22Rv1 (cell line): ENCODE measurements around the gene SIN3B.

ENCODE experiments used
- ZFX ChIP-seq: fragments of 450-650 bp; IDR thresholded peaks from 2 replicates; pipeline ENCODE4 v1.6.1; 2017; ENCODE audit warnings: antibody characterized with exemption, borderline replicate concordance
- TF ChIP-seq, protein P1 (sequence below): fragments of 450-650 bp; IDR thresholded peaks from 2 replicates; pipeline ENCODE4 v1.5.1; 2017; ENCODE audit warnings: mild to moderate bottlenecking

DNA sequence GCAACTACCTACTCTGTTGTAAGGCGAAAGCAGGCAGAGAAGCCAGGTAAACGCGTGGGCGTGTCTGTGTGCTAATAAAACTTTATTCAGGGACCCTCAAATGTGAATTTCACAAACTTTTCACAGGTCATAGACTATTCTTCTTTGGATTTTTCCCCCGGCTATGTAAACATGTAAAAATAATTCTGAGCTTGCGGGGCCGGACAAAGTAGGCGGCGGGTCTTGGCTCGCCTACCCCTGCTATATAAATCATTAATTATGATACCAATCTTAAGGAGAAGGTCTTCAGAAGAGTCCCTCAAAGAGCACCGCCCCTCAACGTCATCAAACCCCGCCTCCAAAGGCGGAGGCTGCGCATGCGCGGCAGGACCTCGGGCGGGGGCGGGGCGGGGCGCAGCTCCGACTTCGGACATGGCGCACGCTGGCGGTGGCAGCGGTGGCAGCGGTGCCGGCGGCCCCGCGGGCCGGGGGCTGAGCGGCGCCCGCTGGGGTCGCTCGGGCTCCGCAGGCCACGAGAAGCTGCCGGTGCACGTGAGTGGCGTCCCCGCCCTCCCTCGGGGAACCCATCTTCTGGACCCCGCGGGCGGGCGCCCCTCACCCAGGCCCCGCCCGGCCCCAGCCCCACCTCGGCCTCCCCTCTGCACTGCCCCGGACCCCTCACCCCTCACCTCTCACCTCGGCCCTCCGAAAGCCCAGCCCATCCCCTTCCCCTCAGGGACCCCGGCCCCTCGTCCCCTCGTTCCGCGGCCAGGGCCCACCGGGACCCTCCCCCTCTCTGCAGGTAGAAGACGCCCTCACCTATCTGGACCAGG lies at the start of gene SIN3B:
- TF ChIP-seq, protein P1, sequence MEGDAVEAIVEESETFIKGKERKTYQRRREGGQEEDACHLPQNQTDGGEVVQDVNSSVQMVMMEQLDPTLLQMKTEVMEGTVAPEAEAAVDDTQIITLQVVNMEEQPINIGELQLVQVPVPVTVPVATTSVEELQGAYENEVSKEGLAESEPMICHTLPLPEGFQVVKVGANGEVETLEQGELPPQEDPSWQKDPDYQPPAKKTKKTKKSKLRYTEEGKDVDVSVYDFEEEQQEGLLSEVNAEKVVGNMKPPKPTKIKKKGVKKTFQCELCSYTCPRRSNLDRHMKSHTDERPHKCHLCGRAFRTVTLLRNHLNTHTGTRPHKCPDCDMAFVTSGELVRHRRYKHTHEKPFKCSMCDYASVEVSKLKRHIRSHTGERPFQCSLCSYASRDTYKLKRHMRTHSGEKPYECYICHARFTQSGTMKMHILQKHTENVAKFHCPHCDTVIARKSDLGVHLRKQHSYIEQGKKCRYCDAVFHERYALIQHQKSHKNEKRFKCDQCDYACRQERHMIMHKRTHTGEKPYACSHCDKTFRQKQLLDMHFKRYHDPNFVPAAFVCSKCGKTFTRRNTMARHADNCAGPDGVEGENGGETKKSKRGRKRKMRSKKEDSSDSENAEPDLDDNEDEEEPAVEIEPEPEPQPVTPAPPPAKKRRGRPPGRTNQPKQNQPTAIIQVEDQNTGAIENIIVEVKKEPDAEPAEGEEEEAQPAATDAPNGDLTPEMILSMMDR = no peak
- TF ChIP-seq ZFX = no peak
